Femur (tissue), 1 donor: Measurements from ENCODE around the gene NME3.

ENCODE experiments used
- DNase-seq: peaks from one replicate; pipeline ENCODE4 v3.0.0-alpha.2; 2017

Gene NME3

GRCh38 chr16:1768061-1768766, 3.1 kb downstream of the NME3 start:
- no peak for DNase-seq

GRCh38 chr16:1767116-1767994, 4.0 kb downstream of the NME3 start:
- DNase-seq, result no peak

- DNase-seq, result no peak
These were observed 4.6 kb downstream of the NME3 start for GRCh38 chr16:1766701-1767100.

GRCh38 chr16:1766231-1766630, 5.1 kb downstream of the NME3 start:
- DNase-seq, result no peak

GRCh38 chr16:1765826-1766225, 5.5 kb downstream of the NME3 start:
- no peak for DNase-seq

- DNase-seq, result no peak
These were observed 6.4 kb downstream of the NME3 start for GRCh38 chr16:1764971-1765370.

- no peak for DNase-seq
These were observed 7.5 kb downstream of the NME3 start for GRCh38 chr16:1763521-1764511.

GRCh38 chr16:1762879-1763520, 8.3 kb downstream of the NME3 start:
- no peak for DNase-seq

- no peak for DNase-seq
These were observed 9.0 kb downstream of the NME3 start for GRCh38 chr16:1762196-1762878.

GRCh38 chr16:1761751-1762150, 9.6 kb downstream of the NME3 start:
- DNase-seq, result no peak

GRCh38 chr16:1760911-1761310, 10.4 kb downstream of the NME3 start:
- no peak for DNase-seq

- no peak for DNase-seq
These were observed 11.8 kb downstream of the NME3 start for GRCh38 chr16:1759511-1759910.

GRCh38 chr16:1758923-1759322, 12.4 kb downstream of the NME3 start:
- DNase-seq, result no peak

GRCh38 chr16:1757714-1758461, 13.5 kb downstream of the NME3 start:
- no peak for DNase-seq

GRCh38 chr16:1754204-1754603, 17.1 kb downstream of the NME3 start:
- DNase-seq, result no peak

GRCh38 chr16:1752853-1753252, 18.5 kb downstream of the NME3 start:
- DNase-seq, result no peak

GRCh38 chr16:1751946-1752345, 19.4 kb downstream of the NME3 start:
- DNase-seq, result no peak

- DNase-seq, result no peak
These were observed 21.9 kb downstream of the NME3 start for GRCh38 chr16:1749152-1750117.

GRCh38 chr16:1747934-1748333, 23.4 kb downstream of the NME3 start:
- no peak for DNase-seq

- DNase-seq, result no peak
These were observed 24.6 kb downstream of the NME3 start for GRCh38 chr16:1746693-1747195.
